K562 (cell line): Measurements from ENCODE around the gene ASB15. TPM values are rescaled to one million over a fixed set of nuclear protein-coding genes. Genes with fewer than 3 reads are reported as not detected.

Experiments used
- BRCA1 ChIP-seq, 2 experiments: fragments of 450-650 bp in 1 of 2; sonication (generic) in 1 of 2; formaldehyde crosslinking in 1 of 2; IDR thresholded peaks; 2 replicates each; pipeline versions ENCODE4 v1.5.0 to v1.6.1; 2017 to 2020; ENCODE audit warnings: mild to moderate bottlenecking in 1 of 2, missing genetic modification reagents in 1 of 2
- CREB1 ChIP-seq, 2 experiments: sonication (generic) in 1 of 2; formaldehyde crosslinking in 1 of 2; IDR thresholded peaks; 2 replicates each; pipeline versions ENCODE4 v1.6.1 to v1.8.0; 2012 to 2022; ENCODE audit warnings: inconsistent platforms in 1 of 2, mild to moderate bottlenecking in 1 of 2, missing genetic modification reagents in 1 of 2, moderate library complexity in 1 of 2
- CSDE1 ChIP-seq, 2 experiments: fragments of 450-650 bp; IDR thresholded peaks; 2 replicates each; pipeline ENCODE4 v1.6.1; 2016; ENCODE audit warnings: mild to moderate bottlenecking in 1 of 2
- CTBP1 ChIP-seq: fragments of 450-650 bp; IDR thresholded peaks from 2 replicates; pipeline ENCODE4 v1.6.1; 2016; ENCODE audit warnings: borderline replicate concordance
- FOXJ2 ChIP-seq: fragments of 200-800 bp; sonication (Bioruptor generic); IDR thresholded peaks from 2 replicates; pipeline ENCODE4 v1.6.1; 2016; ENCODE audit warnings: missing genetic modification characterization, missing compliant biosample characterization
- FOXP4 ChIP-seq: sonication (generic); formaldehyde crosslinking; IDR thresholded peaks from 2 replicates; pipeline ENCODE4 v1.8.0; 2022; ENCODE audit warnings: mild to moderate bottlenecking, missing genetic modification reagents, borderline replicate concordance
- ILF3 ChIP-seq: fragments of 450-650 bp; IDR thresholded peaks from 2 replicates; pipeline ENCODE4 v1.6.1; 2018; ENCODE audit warnings: antibody characterized with exemption, mild to moderate bottlenecking, moderate library complexity, borderline replicate concordance
- MAFG ChIP-seq: fragments of 450-650 bp; conservative IDR thresholded peaks from 2 replicates; pipeline ENCODE4 v1.6.1; 2016; ENCODE audit warnings: missing genetic modification characterization, missing compliant biosample characterization
- MLX ChIP-seq, 2 experiments: fragments of 450-650 bp in 1 of 2; sonication (generic) in 1 of 2; formaldehyde crosslinking; conservative IDR thresholded peaks; 2 replicates each; pipeline versions ENCODE4 v1.4.0 to v1.8.1; 2020 to 2022; ENCODE audit warnings: mild to moderate bottlenecking in 1 of 2, missing genetic modification reagents in 1 of 2
- NELFE ChIP-seq: IDR thresholded peaks from 2 replicates; pipeline ENCODE4 v1.6.1; 2011; ENCODE audit warnings: mild to moderate bottlenecking; ENCODE audit not compliant: insufficient read depth, insufficient read length
- RBFOX2 ChIP-seq: fragments of 200-400 bp; formaldehyde crosslinking; IDR thresholded peaks from 2 replicates; pipeline ENCODE4 v1.6.1; 2017; ENCODE audit warnings: low read depth, mild to moderate bottlenecking, low read length, moderate library complexity
- RBM34 ChIP-seq: fragments of 200-400 bp; formaldehyde crosslinking; IDR thresholded peaks from 2 replicates; pipeline ENCODE4 v1.6.1; 2018; ENCODE audit warnings: low read length, borderline replicate concordance; ENCODE audit not compliant: insufficient read depth
- SAFB ChIP-seq: fragments of 200-400 bp; formaldehyde crosslinking; IDR thresholded peaks from 2 replicates; pipeline ENCODE4 v1.6.1; 2017; ENCODE audit warnings: low read depth, low read length, borderline replicate concordance
- SIRT6 ChIP-seq: IDR thresholded peaks from one replicate; pipeline ENCODE4 v1.6.1; 2012; ENCODE audit warnings: low read depth, mild to moderate bottlenecking, control low read depth, inconsistent platforms, low read length, moderate library complexity
- SIX5 ChIP-seq, 2 experiments: IDR thresholded peaks; 2 replicates each; pipeline ENCODE4 v1.6.1; 2011; ENCODE audit warnings: low read length in 2 of 2, borderline replicate concordance in 1 of 2, low read depth in 1 of 2, mild to moderate bottlenecking in 1 of 2, moderate library complexity in 1 of 2; ENCODE audit not compliant: insufficient read depth in 1 of 2
- SMARCA4 ChIP-seq: fragments of 450-650 bp; IDR thresholded peaks from 2 replicates; pipeline ENCODE4 v1.6.1; 2016
- STAT5A ChIP-seq: IDR thresholded peaks from 2 replicates; pipeline ENCODE4 v1.6.1; 2012; ENCODE audit warnings: low read length, inconsistent platforms, borderline replicate concordance
- ZNF174 ChIP-seq: fragments of 250-450 bp; sonication (Bioruptor Pico); IDR thresholded peaks from 2 replicates; pipeline ENCODE4 v1.4.0; 2020; ENCODE audit warnings: mild to moderate bottlenecking
- ZNF212 ChIP-seq: fragments of 450-650 bp; formaldehyde crosslinking; IDR thresholded peaks from 2 replicates; pipeline ENCODE4 v1.4.0; 2020; ENCODE audit warnings: mild to moderate bottlenecking
- ZNF347 ChIP-seq: fragments of 450-650 bp; formaldehyde crosslinking; IDR thresholded peaks from 2 replicates; pipeline ENCODE4 v1.4.0; 2020; ENCODE audit warnings: low read depth, mild to moderate bottlenecking, moderate library complexity
- ZNF79 ChIP-seq: fragments of 250-450 bp; sonication (Bioruptor Pico); IDR thresholded peaks from 2 replicates; pipeline ENCODE4 v1.4.0; 2020; ENCODE audit warnings: low read depth, mild to moderate bottlenecking, moderate library complexity
- polyA plus RNA-seq, 8 experiments: library from polyadenylated mRNA; depleted of rRNA in 4 of 8; stranded (reverse) in 5 of 8; unstranded in 3 of 8; fragments of >200 nt; fragmentation: Nextera tagmentation in 2 of 8; fragmentation: Illumina TruSeq in 1 of 8; extraction: Ambion mirVana in 2 of 8; extraction: Trizol in 1 of 8; gene quantifications; 2 replicates each; pipeline versions ENCODE4 v1.2.1 to v1.2.3, GENCODE V29; 2011 to 2014; ENCODE audit warnings: inconsistent platforms in 1 of 8, missing spikeins in 1 of 8
- total RNA-seq, 7 experiments: library from RNA; depleted of rRNA in 6 of 7; stranded (reverse); fragments of >200 nt in 6 of 7; fragmentation: Illumina TruSeq in 2 of 7; extraction: Trizol in 2 of 7; gene quantifications; 2 replicates each; pipeline versions ENCODE4 v1.2.1 to v1.2.3, GENCODE V29; 2011 to 2021; ENCODE audit warnings: low replicate concordance in 1 of 7
- TF ChIP-seq, protein P1 (sequence below): fragments of 450-650 bp; formaldehyde crosslinking; conservative IDR thresholded peaks from 2 replicates; pipeline ENCODE4 v1.4.0; 2022; ENCODE audit warnings: mild to moderate bottlenecking, missing genetic modification characterization
- TF ChIP-seq, protein P2 (sequence below): fragments of 250-450 bp; sonication (Bioruptor Pico); IDR thresholded peaks from 2 replicates; pipeline ENCODE4 v1.8.0; 2021; ENCODE audit warnings: mild to moderate bottlenecking, moderate library complexity

Gene ASB15
- total and polyA plus RNA-seq, 9 of the 15 experiments (the other 6 are each of a cell fraction or from before 2014, with no cell fraction given) = 0.03 to 0.14 (median 0.04) TPM; not detected in 3

- TF ChIP-seq, protein P1, sequence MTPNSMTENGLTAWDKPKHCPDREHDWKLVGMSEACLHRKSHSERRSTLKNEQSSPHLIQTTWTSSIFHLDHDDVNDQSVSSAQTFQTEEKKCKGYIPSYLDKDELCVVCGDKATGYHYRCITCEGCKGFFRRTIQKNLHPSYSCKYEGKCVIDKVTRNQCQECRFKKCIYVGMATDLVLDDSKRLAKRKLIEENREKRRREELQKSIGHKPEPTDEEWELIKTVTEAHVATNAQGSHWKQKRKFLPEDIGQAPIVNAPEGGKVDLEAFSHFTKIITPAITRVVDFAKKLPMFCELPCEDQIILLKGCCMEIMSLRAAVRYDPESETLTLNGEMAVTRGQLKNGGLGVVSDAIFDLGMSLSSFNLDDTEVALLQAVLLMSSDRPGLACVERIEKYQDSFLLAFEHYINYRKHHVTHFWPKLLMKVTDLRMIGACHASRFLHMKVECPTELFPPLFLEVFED (CRISPR knock-in tag) = 0 out of 2 replicates have a peak, but pooled peaks have one; percentile 9
- TF ChIP-seq SAFB (no peak), RBFOX2 (no peak), BRCA1 (IDR thresholded peaks at IDR 0.05) (no peak), BRCA1 (CRISPR knock-in tag; IDR thresholded peaks at IDR 0.05) (no peak), NELFE (no peak), FOXJ2 (tag) (no peak), ZNF79 (CRISPR knock-in tag) (no peak), FOXP4 (CRISPR knock-in tag) (no peak), CREB1 (IDR thresholded peaks at IDR 0.05) (peak; percentile 80), CREB1 (CRISPR knock-in tag; IDR thresholded peaks at IDR 0.05) (peak; percentile 90), SMARCA4 (peak; percentile 71; the same call in 1 of the 2 replicates), ZNF212 (CRISPR knock-in tag) (no peak), ZNF347 (CRISPR knock-in tag) (no peak), SIX5 (IDR thresholded peaks at IDR 0.05; ENCODE audit: borderline replicate concordance in 1 of 2, insufficient read depth in 1 of 2, low read depth in 1 of 2, low read length in 2 of 2) (no peak), ZNF174 (CRISPR knock-in tag) (no peak), MAFG (tag) (no peak), MLX (CRISPR knock-in tag; conservative IDR thresholded peaks at IDR 0.05) (no peak), CSDE1 (IDR thresholded peaks at IDR 0.05) (no peak), STAT5A (no peak; the same call in 1 of the 2 replicates), ILF3 (no peak), CTBP1 (peak; percentile 88), SIRT6 (no peak), RBM34 (no peak)
- TF ChIP-seq, protein P2, sequence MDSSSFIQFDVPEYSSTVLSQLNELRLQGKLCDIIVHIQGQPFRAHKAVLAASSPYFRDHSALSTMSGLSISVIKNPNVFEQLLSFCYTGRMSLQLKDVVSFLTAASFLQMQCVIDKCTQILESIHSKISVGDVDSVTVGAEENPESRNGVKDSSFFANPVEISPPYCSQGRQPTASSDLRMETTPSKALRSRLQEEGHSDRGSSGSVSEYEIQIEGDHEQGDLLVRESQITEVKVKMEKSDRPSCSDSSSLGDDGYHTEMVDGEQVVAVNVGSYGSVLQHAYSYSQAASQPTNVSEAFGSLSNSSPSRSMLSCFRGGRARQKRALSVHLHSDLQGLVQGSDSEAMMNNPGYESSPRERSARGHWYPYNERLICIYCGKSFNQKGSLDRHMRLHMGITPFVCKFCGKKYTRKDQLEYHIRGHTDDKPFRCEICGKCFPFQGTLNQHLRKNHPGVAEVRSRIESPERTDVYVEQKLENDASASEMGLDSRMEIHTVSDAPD = no peak
Observed at GRCh38 chr7:123624527-123625183, 23.0 kb downstream of the ASB15 start (continued).
